Measurements from ENCODE around the gene ROBO4.

Gene ROBO4

DNA sequence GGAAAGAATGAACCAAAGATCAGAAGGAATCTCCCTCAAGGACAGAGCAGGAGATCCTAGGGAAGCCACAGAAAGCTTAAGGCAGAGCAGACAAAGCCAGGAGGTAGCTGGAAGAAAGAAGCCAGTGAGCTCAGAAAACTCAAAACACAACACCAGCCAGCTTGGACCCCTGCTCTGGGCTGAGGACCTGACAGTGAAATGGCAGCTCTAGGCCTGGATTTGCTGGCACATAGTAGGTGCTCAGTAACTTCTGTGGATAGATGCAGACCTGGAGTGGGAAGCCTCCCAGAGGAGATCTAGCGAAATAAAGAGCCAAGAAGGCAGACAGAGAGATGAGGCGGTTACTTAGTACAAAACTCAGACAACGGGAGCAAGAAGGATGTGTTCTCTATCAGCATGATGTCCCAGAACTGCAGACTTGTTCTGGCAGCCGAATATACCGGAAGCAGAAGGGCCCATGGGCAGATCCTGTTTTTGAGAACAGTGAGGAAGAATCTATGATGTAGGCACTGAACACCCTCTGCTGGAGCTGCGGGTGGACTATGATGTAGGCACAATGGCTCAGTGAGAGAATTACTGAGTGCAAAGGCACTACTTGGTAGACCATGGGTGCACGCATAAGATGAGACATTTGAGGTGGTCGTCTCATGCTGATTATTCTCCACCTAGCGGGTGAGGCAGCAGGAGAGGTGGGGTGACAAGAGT lies 4.8 kb downstream of the ROBO4 start:
- no peaks in the 10 kb centered on the region for H3K79me2 ChIP-seq (ENCODE audit: insufficient read depth, low read length)
- no peaks in the 10 kb centered on the region for H4K20me1 ChIP-seq (ENCODE audit: low read depth, low read length)
- no peaks in the 10 kb centered on the region for H3K9me2 ChIP-seq (replicated peaks; ENCODE audit: insufficient read depth, low read length)
- no peak overlapping the region for H2AFZ ChIP-seq (ENCODE audit: low read depth, low read length, severe bottlenecking)
- H3K9me3 ChIP-seq (ENCODE audit: insufficient read depth, low read length): no peaks in the 10 kb centered on the region
- H3F3A ChIP-seq (ENCODE audit: insufficient read depth): no peaks in the 10 kb centered on the region
- no peak for TF ChIP-seq EZH2phosphoT487 (conservative IDR thresholded peaks at IDR 0.05; ENCODE audit: low read length)
- TF ChIP-seq, protein P1, sequence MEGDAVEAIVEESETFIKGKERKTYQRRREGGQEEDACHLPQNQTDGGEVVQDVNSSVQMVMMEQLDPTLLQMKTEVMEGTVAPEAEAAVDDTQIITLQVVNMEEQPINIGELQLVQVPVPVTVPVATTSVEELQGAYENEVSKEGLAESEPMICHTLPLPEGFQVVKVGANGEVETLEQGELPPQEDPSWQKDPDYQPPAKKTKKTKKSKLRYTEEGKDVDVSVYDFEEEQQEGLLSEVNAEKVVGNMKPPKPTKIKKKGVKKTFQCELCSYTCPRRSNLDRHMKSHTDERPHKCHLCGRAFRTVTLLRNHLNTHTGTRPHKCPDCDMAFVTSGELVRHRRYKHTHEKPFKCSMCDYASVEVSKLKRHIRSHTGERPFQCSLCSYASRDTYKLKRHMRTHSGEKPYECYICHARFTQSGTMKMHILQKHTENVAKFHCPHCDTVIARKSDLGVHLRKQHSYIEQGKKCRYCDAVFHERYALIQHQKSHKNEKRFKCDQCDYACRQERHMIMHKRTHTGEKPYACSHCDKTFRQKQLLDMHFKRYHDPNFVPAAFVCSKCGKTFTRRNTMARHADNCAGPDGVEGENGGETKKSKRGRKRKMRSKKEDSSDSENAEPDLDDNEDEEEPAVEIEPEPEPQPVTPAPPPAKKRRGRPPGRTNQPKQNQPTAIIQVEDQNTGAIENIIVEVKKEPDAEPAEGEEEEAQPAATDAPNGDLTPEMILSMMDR (IDR thresholded peaks at IDR 0.05; ENCODE audit: insufficient read depth, low read length, poor library complexity, severe bottlenecking): no peak
- no peak overlapping the region for H3K4me3 ChIP-seq (ENCODE audit: insufficient read depth, low read length, poor library complexity, severe bottlenecking)
- no peaks in the 10 kb centered on the region for H3K27me3 ChIP-seq (ENCODE audit: low read length)
- H3K27ac ChIP-seq (ENCODE audit: low read depth, low read length): no peak overlapping the region
- no peak overlapping the region for H3K9ac ChIP-seq (ENCODE audit: low read length)
- H3K36me3 ChIP-seq (ENCODE audit: low read length): no peaks in the 10 kb centered on the region
- H3K4me2 ChIP-seq (ENCODE audit: low read depth, low read length, poor library complexity, severe bottlenecking): no peak overlapping the region

DNA sequence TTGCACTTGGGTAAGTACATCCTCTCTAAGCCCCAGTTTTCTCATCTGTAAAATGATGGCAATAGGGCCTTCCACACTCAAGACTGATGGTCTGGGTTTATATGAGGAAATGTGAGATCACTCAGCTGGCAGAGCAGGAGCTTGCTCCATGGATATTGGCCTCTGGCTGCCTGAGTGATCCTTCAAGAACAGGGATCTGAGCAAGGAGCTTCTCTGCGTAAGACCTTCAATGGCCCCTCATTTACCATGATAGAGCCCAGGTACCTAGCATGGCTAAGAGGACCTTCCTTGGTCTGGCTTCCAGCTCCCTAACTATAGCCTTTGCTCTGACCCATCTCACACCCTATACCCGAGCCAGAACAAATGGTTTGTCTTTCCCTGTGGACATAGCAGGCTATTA lies 5.5 kb downstream of the ROBO4 start:
- H3K36me3 ChIP-seq (ENCODE audit: low read length): no peaks in the 10 kb centered on the region
- no peak overlapping the region for H3K4me3 ChIP-seq (ENCODE audit: insufficient read depth, low read length, poor library complexity, severe bottlenecking)
- no peaks in the 10 kb centered on the region for H3K27me3 ChIP-seq (ENCODE audit: low read length)
- no peak overlapping the region for H3K9ac ChIP-seq (ENCODE audit: low read length)
- no peaks in the 10 kb centered on the region for H4K20me1 ChIP-seq (ENCODE audit: low read depth, low read length)
- H3K79me2 ChIP-seq (ENCODE audit: insufficient read depth, low read length): no peaks in the 10 kb centered on the region
- no peaks in the 10 kb centered on the region for H3K9me2 ChIP-seq (replicated peaks; ENCODE audit: insufficient read depth, low read length)
- H3K4me2 ChIP-seq (ENCODE audit: low read depth, low read length, poor library complexity, severe bottlenecking): no peak overlapping the region
- no peak overlapping the region for H2AFZ ChIP-seq (ENCODE audit: low read depth, low read length, severe bottlenecking)
- H3F3A ChIP-seq (ENCODE audit: insufficient read depth): no peaks in the 10 kb centered on the region
- no peaks in the 10 kb centered on the region for H3K9me3 ChIP-seq (ENCODE audit: insufficient read depth, low read length)
- no peak overlapping the region for H3K27ac ChIP-seq (ENCODE audit: low read depth, low read length)
- no peak for TF ChIP-seq EZH2phosphoT487 (conservative IDR thresholded peaks at IDR 0.05; ENCODE audit: low read length)
- TF ChIP-seq, protein P1 (IDR thresholded peaks at IDR 0.05; ENCODE audit: insufficient read depth, low read length, poor library complexity, severe bottlenecking): no peak

DNA sequence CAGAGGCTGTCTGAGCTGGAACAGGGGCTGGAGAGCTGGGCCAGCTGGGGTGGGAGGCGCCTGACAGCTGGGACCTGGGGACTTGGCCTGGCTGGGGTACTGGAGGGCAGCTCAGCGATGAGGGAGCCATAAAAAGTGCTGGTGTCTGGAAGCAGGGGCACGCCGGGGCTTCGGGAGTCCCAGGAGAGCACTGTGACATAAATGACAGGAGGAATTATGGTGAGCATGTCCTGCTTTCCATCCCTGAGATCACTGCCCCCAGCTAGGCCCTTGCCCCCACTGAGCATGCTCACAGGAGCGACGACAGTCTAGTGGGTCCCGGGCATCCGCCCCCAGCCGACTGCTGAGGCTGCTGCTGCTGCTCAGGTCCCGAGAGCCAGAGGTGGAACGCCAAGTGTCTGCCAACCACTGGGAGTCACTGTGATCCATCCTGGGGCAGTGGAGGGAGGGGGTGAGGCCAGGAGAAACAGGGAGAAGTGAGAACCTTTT lies 6.2 kb downstream of the ROBO4 start:
- H3K36me3 ChIP-seq (ENCODE audit: low read length): no peaks in the 10 kb centered on the region
- H3K27ac ChIP-seq (ENCODE audit: low read depth, low read length): no peak overlapping the region
- no peak overlapping the region for H3K4me2 ChIP-seq (ENCODE audit: low read depth, low read length, poor library complexity, severe bottlenecking)
- H3K9me2 ChIP-seq (replicated peaks; ENCODE audit: insufficient read depth, low read length): no peaks in the 10 kb centered on the region
- no peaks in the 10 kb centered on the region for H4K20me1 ChIP-seq (ENCODE audit: low read depth, low read length)
- no peaks in the 10 kb centered on the region for H3F3A ChIP-seq (ENCODE audit: insufficient read depth)
- TF ChIP-seq, protein P1 (IDR thresholded peaks at IDR 0.05; ENCODE audit: insufficient read depth, low read length, poor library complexity, severe bottlenecking): no peak
- no peak for TF ChIP-seq EZH2phosphoT487 (conservative IDR thresholded peaks at IDR 0.05; ENCODE audit: low read length)
- no peak overlapping the region for H3K9ac ChIP-seq (ENCODE audit: low read length)
- no peaks in the 10 kb centered on the region for H3K27me3 ChIP-seq (ENCODE audit: low read length)
- H3K79me2 ChIP-seq (ENCODE audit: insufficient read depth, low read length): no peaks in the 10 kb centered on the region
- no peak overlapping the region for H2AFZ ChIP-seq (ENCODE audit: low read depth, low read length, severe bottlenecking)
- no peak overlapping the region for H3K4me3 ChIP-seq (ENCODE audit: insufficient read depth, low read length, poor library complexity, severe bottlenecking)
- no peaks in the 10 kb centered on the region for H3K9me3 ChIP-seq (ENCODE audit: insufficient read depth, low read length)

Data from SU-DHL-6 (cell line).